Fibroblast of skin of left biceps (primary cell): ENCODE measurements around the gene KBTBD13.
"Not testable (repeated sequence)": the region's sequence is repeated elsewhere in the genome, so short reads cannot be mapped to it uniquely, and the experiment has no call there.

ENCODE experiments used
- DNase-seq, 2 experiments: peaks; one replicate each; pipeline ENCODE4 v3.0.0-alpha.2; 2013; ENCODE audit warnings: low read depth in 2 of 2

Gene KBTBD13

GRCh38 chr15:65076486-65077290 lies at the start of gene KBTBD13:
Gene KBTBD13 (plus strand): TSS chr15:65076746. CDS start chr15:65076816, 70 bp downstream.
- DNase-seq = no peak

GRCh38 chr15:65026756-65027155 lies 49.8 kb upstream of the KBTBD13 start:
- DNase-seq = no peak

GRCh38 chr15:65027593-65027992 lies 49.0 kb upstream of the KBTBD13 start:
- no peak for DNase-seq

- DNase-seq = no peak
Measured at GRCh38 chr15:65028338-65028737, 48.2 kb upstream of the KBTBD13 start.

- DNase-seq = peak; percentile 33 to 47
Measured at GRCh38 chr15:65028921-65029735, 47.4 kb upstream of the KBTBD13 start, which contains the start of gene MTFMT. Gene MTFMT (minus strand): TSS chr15:65029639. CDS start chr15:65029613, 26 bp downstream.

GRCh38 chr15:65029736-65030208 lies 46.8 kb upstream of the KBTBD13 start:
- no peak for DNase-seq

- no peak for DNase-seq
Measured at GRCh38 chr15:65032801-65033537, 43.6 kb upstream of the KBTBD13 start.

GRCh38 chr15:65033659-65034269 lies 42.8 kb upstream of the KBTBD13 start:
- peak in 1 of 2 experiments; percentile 9 for DNase-seq

GRCh38 chr15:65034719-65035118 lies 41.8 kb upstream of the KBTBD13 start:
- no peak for DNase-seq

GRCh38 chr15:65037309-65037708 lies 39.2 kb upstream of the KBTBD13 start:
- no peak for DNase-seq

- no peak for DNase-seq
Measured at GRCh38 chr15:65038428-65038827, 38.1 kb upstream of the KBTBD13 start.

GRCh38 chr15:65038836-65039235 lies 37.7 kb upstream of the KBTBD13 start:
- DNase-seq = no peak

- DNase-seq = no peak
Measured at GRCh38 chr15:65040461-65040860, 36.1 kb upstream of the KBTBD13 start.

- no peak for DNase-seq
Measured at GRCh38 chr15:65041787-65042186, 34.8 kb upstream of the KBTBD13 start.

- no peak for DNase-seq
Measured at GRCh38 chr15:65042776-65043327, 33.7 kb upstream of the KBTBD13 start.

- not testable (repeated sequence) for DNase-seq
Measured at GRCh38 chr15:65044218-65044617, 32.3 kb upstream of the KBTBD13 start.

GRCh38 chr15:65044724-65045481 lies 31.6 kb upstream of the KBTBD13 start, which contains the start of gene SLC51B:
Gene SLC51B (plus strand): TSS chr15:65045387. CDS start chr15:65050005, 4,618 bp downstream.
- DNase-seq = no peak

GRCh38 chr15:65048241-65048640 lies 28.3 kb upstream of the KBTBD13 start:
- no peak for DNase-seq

GRCh38 chr15:65049418-65049840 lies 27.1 kb upstream of the KBTBD13 start:
- DNase-seq = peak; percentile 77 to 78

GRCh38 chr15:65050270-65050669 lies 26.3 kb upstream of the KBTBD13 start:
- DNase-seq = no peak
